Heart left ventricle (tissue), 13 donors: ENCODE data around the gene SYDE2.

Source experiments
- CTCF ChIP-seq, 12 donors: fragments of 200-600 bp; sonication (generic) in 4 of 12; IDR thresholded peaks; one replicate each; pipeline versions ENCODE4 v1.5.0 to v1.8.0; 2018 to 2022; ENCODE audit warnings: antibody characterized with exemption in 12 of 12, mild to moderate bottlenecking in 5 of 12
- POLR2A ChIP-seq, 2 donors: fragments of 450-650 bp; IDR thresholded peaks; one replicate each; pipeline ENCODE4 v1.6.1; 2017; ENCODE audit warnings: antibody characterized with exemption in 2 of 2, mild to moderate bottlenecking in 2 of 2, moderate library complexity in 2 of 2
- donor health status: ischemic (EF 13 %, LVEDD 7.1; RV severe dilation, severe dysfunction).
- donor health status: DM: no; HTN: yes; CAD: no.
- donor health status: DM: no; HTN: no; CAD: no.
- donor health status: ischemic (EF 25% LVEDD 6.9; RV normal size, moderate dysfunction).
- donor health status: ischemic (EF 25% LVEDD 5.7; RV mildly dilated, moderate dysfunction).
- donor health status: ischemic (EF 35%, LVEDD 5.7; RV mildly dilated, moderate dysfunction).
- donor health status: nonischemic (EF 11% LVEDD 7.7; RV severe dilation, severe dysfunction).
- donor health status: DM: yes; HTN: yes; CAD: no.
- donor health status: PGD.
- donor health status: ischemic (EF 29% LVEDD 5.4; RV normal size, mild dysfunction).
- donor health status: nonischemic (EF 23%, LVEDD 6.1; RV moderate dilation, normal function).

GRCh38 chr1:85124091-85124490 is 76.7 kb downstream of the SYDE2 start:
- no peak for TF ChIP-seq CTCF (IDR thresholded peaks at IDR 0.05)
- TF ChIP-seq POLR2A (IDR thresholded peaks at IDR 0.05), result no peak
